Nephron (organoid): ENCODE results near the gene COG2.
A peak's percentile ranks its signal among the peaks of the same experiment; 100 is the strongest.

Source experiments
- H3K27ac Mint-ChIP-seq, 3 experiments: 2 replicates each; pipeline ENCODE4 v1.8.0; 2020; ENCODE audit warnings: mixed read lengths in 3 of 3, mild to moderate bottlenecking in 2 of 3, moderate library complexity in 1 of 3
- H3K27me3 Mint-ChIP-seq: 2 replicates; pipeline ENCODE4 v1.8.0; 2021; ENCODE audit warnings: low read depth, mild to moderate bottlenecking, moderate library complexity, mixed read lengths
- H3K36me3 Mint-ChIP-seq: 2 replicates; pipeline ENCODE4 v1.8.0; 2020; ENCODE audit warnings: low read depth, mixed read lengths
- H3K4me1 Mint-ChIP-seq: 2 replicates; pipeline ENCODE4 v1.8.0; 2020; ENCODE audit warnings: mixed read lengths
- H3K4me3 Mint-ChIP-seq, 3 experiments: 2 replicates each; pipeline ENCODE4 v1.8.0; 2020; ENCODE audit warnings: mild to moderate bottlenecking in 3 of 3, mixed read lengths in 3 of 3, moderate library complexity in 2 of 3
- H3K9me3 Mint-ChIP-seq: 2 replicates; pipeline ENCODE4 v1.8.0; 2020; ENCODE audit warnings: mixed read lengths
- CTCF ChIP-seq, 3 experiments: fragments of 200-600 bp; sonication (generic); IDR thresholded peaks; one replicate each; pipeline ENCODE4 v1.5.0; 2021; ENCODE audit warnings: antibody characterized with exemption in 3 of 3; ENCODE audit not compliant: unreplicated experiment in 3 of 3

COG2 gene

GRCh38 chr1:230690101-230690500, 47.8 kb downstream of the COG2 start:
- Mint-ChIP-seq H3K4me3 (no peak overlapping the region), H3K27me3 (no peaks in the 10 kb centered on the region), H3K9me3 (no peaks in the 10 kb centered on the region), H3K36me3 (peaks cover 66% of the 10 kb centered on the region), H3K4me1 (no peaks in the 10 kb centered on the region), H3K27ac (peak overlapping the region in 1 of 3 experiments; percentile 59)
- TF ChIP-seq CTCF (IDR thresholded peaks at IDR 0.05; ENCODE audit: unreplicated experiment in 3 of 3) = no peak

GRCh38 chr1:230691615-230692014, 49.3 kb downstream of the COG2 start:
- Mint-ChIP-seq H3K27ac (no peak overlapping the region), H3K4me1 (peaks cover 8% of the 10 kb centered on the region), H3K27me3 (no peaks in the 10 kb centered on the region), H3K36me3 (peaks cover 53% of the 10 kb centered on the region), H3K4me3 (no peak overlapping the region), H3K9me3 (no peaks in the 10 kb centered on the region)
- TF ChIP-seq CTCF (IDR thresholded peaks at IDR 0.05; ENCODE audit: unreplicated experiment in 3 of 3) = no peak

GRCh38 chr1:230693221-230693620, 50.9 kb downstream of the COG2 start:
- peaks cover 17% of the 10 kb centered on the region for H3K4me1 Mint-ChIP-seq
- H3K36me3 Mint-ChIP-seq = peaks cover 41% of the 10 kb centered on the region
- no peak for TF ChIP-seq CTCF (IDR thresholded peaks at IDR 0.05; ENCODE audit: unreplicated experiment in 3 of 3)
- H3K9me3 Mint-ChIP-seq = no peaks in the 10 kb centered on the region
- peaks cover 2% of the 10 kb centered on the region for H3K27me3 Mint-ChIP-seq
- H3K4me3 Mint-ChIP-seq = no peak overlapping the region
- peak overlapping the region; percentile 32 to 88 (median 47) for H3K27ac Mint-ChIP-seq

GRCh38 chr1:230693777-230694176, 51.5 kb downstream of the COG2 start:
- no peak overlapping the region for H3K4me3 Mint-ChIP-seq
- H3K36me3 Mint-ChIP-seq = peaks cover 37% of the 10 kb centered on the region
- peaks cover 17% of the 10 kb centered on the region for H3K4me1 Mint-ChIP-seq
- peaks cover 3% of the 10 kb centered on the region for H3K27me3 Mint-ChIP-seq
- peak overlapping the region in 1 of 3 experiments; percentile 9 for H3K27ac Mint-ChIP-seq
- no peaks in the 10 kb centered on the region for H3K9me3 Mint-ChIP-seq
- no peak for TF ChIP-seq CTCF (IDR thresholded peaks at IDR 0.05; ENCODE audit: unreplicated experiment in 3 of 3)

- Mint-ChIP-seq H3K27me3 (peaks cover 3% of the 10 kb centered on the region), H3K9me3 (no peaks in the 10 kb centered on the region), H3K4me1 (peaks cover 17% of the 10 kb centered on the region), H3K4me3 (no peak overlapping the region), H3K27ac (peak overlapping the region in 1 of 3 experiments; percentile 9), H3K36me3 (peaks cover 34% of the 10 kb centered on the region)
- no peak for TF ChIP-seq CTCF (IDR thresholded peaks at IDR 0.05; ENCODE audit: unreplicated experiment in 3 of 3)
Measured at GRCh38 chr1:230694464-230694863, 52.2 kb downstream of the COG2 start.

- Mint-ChIP-seq H3K27me3 (peaks cover 3% of the 10 kb centered on the region), H3K4me3 (no peak overlapping the region), H3K36me3 (peaks cover 29% of the 10 kb centered on the region), H3K27ac (no peak overlapping the region), H3K9me3 (no peaks in the 10 kb centered on the region), H3K4me1 (peaks cover 17% of the 10 kb centered on the region)
- no peak for TF ChIP-seq CTCF (IDR thresholded peaks at IDR 0.05; ENCODE audit: unreplicated experiment in 3 of 3)
Measured at GRCh38 chr1:230694991-230695390, 52.7 kb downstream of the COG2 start.
